Trophoblast cell (in vitro differentiated cells and primary cell): Measurements from ENCODE around the gene LBP.
"Not testable (repeated sequence)": the region's sequence is repeated elsewhere in the genome, so short reads cannot be mapped to it uniquely, and the experiment has no call there.

Experiments
- DNase-seq, 2 donors: peaks; one replicate each; pipeline ENCODE4 v3.0.0-alpha.2; 2016
- H2AFZ ChIP-seq: 2 replicates; pipeline ENCODE4 v1.6.1; 2013; ENCODE audit warnings: low read length, moderate library complexity, mild to moderate bottlenecking; ENCODE audit not compliant: insufficient read depth, poor library complexity
- H2AK5ac ChIP-seq: 2 replicates; pipeline ENCODE4 v1.6.1; 2013; ENCODE audit warnings: mild to moderate bottlenecking, low read length
- H2BK120ac ChIP-seq: 2 replicates; pipeline ENCODE4 v1.6.1; 2013; ENCODE audit warnings: low read length, mild to moderate bottlenecking, moderate library complexity; ENCODE audit not compliant: insufficient read depth, poor library complexity
- H2BK12ac ChIP-seq: 2 replicates; pipeline ENCODE4 v1.6.1; 2013; ENCODE audit warnings: mild to moderate bottlenecking, low read length, moderate library complexity
- H2BK5ac ChIP-seq: 2 replicates; pipeline ENCODE4 v1.6.1; 2013; ENCODE audit warnings: low read length, low read depth, moderate library complexity, mild to moderate bottlenecking; ENCODE audit not compliant: poor library complexity
- H3K14ac ChIP-seq: 2 replicates; pipeline ENCODE4 v1.6.1; 2013; ENCODE audit warnings: mild to moderate bottlenecking, low read length
- H3K18ac ChIP-seq: 2 replicates; pipeline ENCODE4 v1.6.1; 2013; ENCODE audit warnings: mild to moderate bottlenecking, low read length
- H3K23ac ChIP-seq: 2 replicates; pipeline ENCODE4 v1.6.1; 2013; ENCODE audit warnings: low read length
- H3K27ac ChIP-seq: 2 replicates; pipeline ENCODE4 v1.5.1; 2013; ENCODE audit warnings: low read depth, mild to moderate bottlenecking, inconsistent platforms, low read length, moderate library complexity
- H3K27me3 ChIP-seq: 2 replicates; pipeline ENCODE4 v1.6.1; 2013; ENCODE audit warnings: inconsistent platforms, mild to moderate bottlenecking, low read length, moderate library complexity; ENCODE audit not compliant: insufficient read depth
- H3K36me3 ChIP-seq, 2 experiments: 1 replicate in 1 of 2; 2 replicates in 1 of 2; pipeline ENCODE4 v1.6.1; 2013; ENCODE audit warnings: low read length in 2 of 2, mild to moderate bottlenecking in 2 of 2, moderate library complexity in 1 of 2; ENCODE audit not compliant: insufficient read depth in 2 of 2, control insufficient read depth in 1 of 2
- H3K4ac ChIP-seq: 2 replicates; pipeline ENCODE4 v1.6.1; 2013; ENCODE audit warnings: low read depth, mild to moderate bottlenecking, low read length, moderate library complexity
- H3K4me1 ChIP-seq, 2 experiments: 1 replicate in 1 of 2; 2 replicates in 1 of 2; pipeline ENCODE4 v1.6.1; 2013; ENCODE audit warnings: low read length in 2 of 2, mild to moderate bottlenecking in 2 of 2, moderate library complexity in 1 of 2; ENCODE audit not compliant: insufficient read depth in 2 of 2, control insufficient read depth in 1 of 2
- H3K4me2 ChIP-seq: 2 replicates; pipeline ENCODE4 v1.6.1; 2013; ENCODE audit warnings: inconsistent platforms, mild to moderate bottlenecking, low read length, moderate library complexity
- H3K4me3 ChIP-seq: 2 replicates; pipeline ENCODE4 v1.5.1; 2013; ENCODE audit warnings: mild to moderate bottlenecking, low read depth, low read length, inconsistent platforms
- H3K79me1 ChIP-seq: one replicate; pipeline ENCODE4 v1.6.1; 2013; ENCODE audit warnings: low read length
- H3K79me2 ChIP-seq: 2 replicates; pipeline ENCODE4 v1.6.1; 2013; ENCODE audit warnings: low read length, mild to moderate bottlenecking; ENCODE audit not compliant: control insufficient read depth, insufficient read depth, poor library complexity
- H3K9ac ChIP-seq: 2 replicates; pipeline ENCODE4 v1.6.1; 2013; ENCODE audit warnings: mild to moderate bottlenecking, low read length
- H3K9me3 ChIP-seq: 2 replicates; pipeline ENCODE4 v1.6.1; 2013; ENCODE audit warnings: low read depth, mild to moderate bottlenecking, control low read depth, inconsistent platforms, low read length; ENCODE audit not compliant: insufficient read depth
- H4K12ac ChIP-seq: 2 replicates; pipeline ENCODE4 v1.6.1; 2013; ENCODE audit warnings: low read depth, mild to moderate bottlenecking, low read length, moderate library complexity
- H4K8ac ChIP-seq: 2 replicates; pipeline ENCODE4 v1.6.1; 2013; ENCODE audit warnings: low read depth, mild to moderate bottlenecking, low read length, moderate library complexity
- H4K91ac ChIP-seq: one replicate; pipeline ENCODE4 v1.6.1; 2013; ENCODE audit warnings: low read depth, mild to moderate bottlenecking, low read length, moderate library complexity
- WGBS: extraction: QIAGEN DNeasy Blood & Tissue Kit; methylation state at CpG from one replicate; pipeline ENCODE4 v1.1.7; 2013; ENCODE audit warnings: missing lambda C conversion rate; ENCODE audit not compliant: insufficient read length, insufficient coverage; ENCODE audit errors: extremely low coverage; 5-methylcytosine and 5-hydroxymethylcytosine counted together

LBP gene

GRCh38 chr20:38337561-38338140 is 8.6 kb upstream of the LBP start:
- no CpG with 5 or more reads among the region's 6 CpGs for WGBS
- Histone ChIP-seq H2BK12ac (no peak overlapping the region), H3K4me2 (no peak overlapping the region), H3K36me3 (no peaks in the 10 kb centered on the region), H3K9ac (no peak overlapping the region), H3K23ac (no peak overlapping the region), H2BK5ac (no peak overlapping the region), H2AK5ac (no peak overlapping the region), H3K79me2 (no peaks in the 10 kb centered on the region), H3K14ac (no peak overlapping the region), H3K79me1 (no peaks in the 10 kb centered on the region), H3K4ac (no peak overlapping the region), H4K8ac (no peak overlapping the region), H4K12ac (no peak overlapping the region), H4K91ac (no peak overlapping the region), H3K18ac (no peak overlapping the region), H3K4me1 (no peaks in the 10 kb centered on the region), H3K4me3 (no peak overlapping the region), H3K27me3 (no peaks in the 10 kb centered on the region), H3K27ac (no peak overlapping the region), H2AFZ (no peak overlapping the region), H3K9me3 (peaks cover 9% of the 10 kb centered on the region), H2BK120ac (no peak overlapping the region)
- DNase-seq: peak; percentile 46 to 78

DNA sequence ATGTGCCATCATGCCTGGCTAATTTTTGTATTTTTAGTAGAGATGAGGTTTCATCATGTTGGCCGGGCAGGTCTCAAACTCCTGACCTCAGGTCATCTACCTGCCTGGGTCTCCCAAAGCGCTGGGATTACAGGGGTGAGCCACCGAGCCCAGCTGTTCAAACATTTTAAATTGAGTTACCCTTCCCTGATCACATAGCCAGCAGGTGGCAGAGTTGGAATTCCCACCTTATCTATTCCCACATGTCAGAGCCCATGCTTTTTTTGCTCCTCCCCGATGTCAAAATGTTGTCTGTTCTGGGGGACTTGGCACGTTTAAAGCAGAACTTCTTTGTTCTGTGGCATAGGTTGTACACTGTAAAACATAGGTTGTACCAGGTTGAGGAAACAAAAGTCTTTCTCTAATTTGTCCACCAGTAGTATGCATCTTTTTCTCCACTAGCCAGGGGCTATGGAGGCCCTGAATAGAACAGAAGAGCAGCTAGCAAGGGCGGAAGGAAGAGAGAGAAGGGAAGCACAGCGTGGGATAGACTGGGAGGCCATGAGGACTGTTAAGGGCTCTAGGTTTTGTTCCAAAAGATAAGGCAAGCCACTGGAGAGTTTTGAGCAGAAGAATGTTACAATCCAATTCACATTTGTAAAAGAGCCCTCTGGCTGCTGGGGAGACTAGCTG is 7.3 kb upstream of the LBP start:
- H3K4me1 ChIP-seq: no peaks in the 10 kb centered on the region
- no peak overlapping the region for H2BK120ac ChIP-seq
- peaks cover 9% of the 10 kb centered on the region for H3K9me3 ChIP-seq
- H3K27ac ChIP-seq: no peak overlapping the region
- H3K36me3 ChIP-seq: no peaks in the 10 kb centered on the region
- H3K4ac ChIP-seq: no peak overlapping the region
- no peak overlapping the region for H4K8ac ChIP-seq
- peak in 1 of 2 donors; percentile 23 for DNase-seq
- H2BK5ac ChIP-seq: no peak overlapping the region
- H2AFZ ChIP-seq: no peak overlapping the region
- H3K4me2 ChIP-seq: no peak overlapping the region
- H2BK12ac ChIP-seq: no peak overlapping the region
- no peaks in the 10 kb centered on the region for H3K27me3 ChIP-seq
- H3K79me2 ChIP-seq: no peaks in the 10 kb centered on the region
- H3K79me1 ChIP-seq: no peaks in the 10 kb centered on the region
- H3K18ac ChIP-seq: no peak overlapping the region
- WGBS: no CpG with 5 or more reads among the region's 7 CpGs
- H4K12ac ChIP-seq: no peak overlapping the region
- H4K91ac ChIP-seq: no peak overlapping the region
- H3K23ac ChIP-seq: no peak overlapping the region
- H3K4me3 ChIP-seq: no peak overlapping the region
- H3K9ac ChIP-seq: no peak overlapping the region
- H3K14ac ChIP-seq: no peak overlapping the region
- H2AK5ac ChIP-seq: no peak overlapping the region

DNA sequence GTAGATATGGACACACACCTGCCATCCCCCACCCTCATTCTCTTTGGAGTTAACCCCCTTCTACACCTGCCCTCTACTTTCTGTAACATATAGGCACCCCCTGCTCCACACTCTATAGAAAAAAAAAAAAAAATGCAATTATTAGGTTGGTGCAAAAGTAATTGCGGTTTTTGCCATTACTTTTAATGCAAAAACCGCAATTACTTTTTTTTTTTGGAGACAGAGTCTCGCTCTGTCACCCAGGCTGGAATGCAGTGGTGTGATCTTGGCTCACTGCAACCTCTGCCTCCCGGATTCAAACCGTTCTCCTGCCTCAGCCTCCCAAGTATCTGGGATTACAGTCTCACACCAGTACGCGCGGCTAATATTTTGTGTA is 6.8 kb upstream of the LBP start:
- no CpG with 5 or more reads among the region's 8 CpGs for WGBS
- DNase-seq, H3K79me2 ChIP-seq, H3K27me3 ChIP-seq, H3K9me3 ChIP-seq, H2BK12ac ChIP-seq, H2AFZ ChIP-seq, H3K14ac ChIP-seq, H3K9ac ChIP-seq, H3K4me1 ChIP-seq, H3K23ac ChIP-seq, H3K4ac ChIP-seq, H4K12ac ChIP-seq, H4K91ac ChIP-seq, H3K79me1 ChIP-seq, H3K27ac ChIP-seq, H2BK5ac ChIP-seq, H2AK5ac ChIP-seq, H3K4me2 ChIP-seq, H4K8ac ChIP-seq, H3K18ac ChIP-seq, H2BK120ac ChIP-seq, H3K4me3 ChIP-seq, H3K36me3 ChIP-seq: not testable (repeated sequence)

- no peak for DNase-seq
- H4K91ac ChIP-seq: no peak overlapping the region
- no peak overlapping the region for H3K4me3 ChIP-seq
- no peak overlapping the region for H2BK12ac ChIP-seq
- no CpG with 5 or more reads among the region's 3 CpGs for WGBS
- no peak overlapping the region for H3K4me2 ChIP-seq
- H3K9ac ChIP-seq: no peak overlapping the region
- H2AFZ ChIP-seq: no peak overlapping the region
- H3K27me3 ChIP-seq: no peaks in the 10 kb centered on the region
- H3K4ac ChIP-seq: no peak overlapping the region
- H3K23ac ChIP-seq: no peak overlapping the region
- no peak overlapping the region for H2AK5ac ChIP-seq
- no peak overlapping the region for H3K18ac ChIP-seq
- no peaks in the 10 kb centered on the region for H3K4me1 ChIP-seq
- H3K36me3 ChIP-seq: no peaks in the 10 kb centered on the region
- no peak overlapping the region for H2BK120ac ChIP-seq
- no peaks in the 10 kb centered on the region for H3K79me2 ChIP-seq
- H2BK5ac ChIP-seq: no peak overlapping the region
- H3K27ac ChIP-seq: no peak overlapping the region
- no peak overlapping the region for H3K14ac ChIP-seq
- peaks cover 7% of the 10 kb centered on the region for H3K9me3 ChIP-seq
- no peaks in the 10 kb centered on the region for H3K79me1 ChIP-seq
- H4K12ac ChIP-seq: no peak overlapping the region
- H4K8ac ChIP-seq: no peak overlapping the region
These were observed 6.3 kb upstream of the LBP start for GRCh38 chr20:38339997-38340396.
